HCEC 1CT (cell line): Measurements from ENCODE around the gene CELF4.

Experiments used
- DNase-seq: peaks from one replicate; pipeline ENCODE4 v3.0.0-alpha.2; 2017

CELF4 gene

DNA sequence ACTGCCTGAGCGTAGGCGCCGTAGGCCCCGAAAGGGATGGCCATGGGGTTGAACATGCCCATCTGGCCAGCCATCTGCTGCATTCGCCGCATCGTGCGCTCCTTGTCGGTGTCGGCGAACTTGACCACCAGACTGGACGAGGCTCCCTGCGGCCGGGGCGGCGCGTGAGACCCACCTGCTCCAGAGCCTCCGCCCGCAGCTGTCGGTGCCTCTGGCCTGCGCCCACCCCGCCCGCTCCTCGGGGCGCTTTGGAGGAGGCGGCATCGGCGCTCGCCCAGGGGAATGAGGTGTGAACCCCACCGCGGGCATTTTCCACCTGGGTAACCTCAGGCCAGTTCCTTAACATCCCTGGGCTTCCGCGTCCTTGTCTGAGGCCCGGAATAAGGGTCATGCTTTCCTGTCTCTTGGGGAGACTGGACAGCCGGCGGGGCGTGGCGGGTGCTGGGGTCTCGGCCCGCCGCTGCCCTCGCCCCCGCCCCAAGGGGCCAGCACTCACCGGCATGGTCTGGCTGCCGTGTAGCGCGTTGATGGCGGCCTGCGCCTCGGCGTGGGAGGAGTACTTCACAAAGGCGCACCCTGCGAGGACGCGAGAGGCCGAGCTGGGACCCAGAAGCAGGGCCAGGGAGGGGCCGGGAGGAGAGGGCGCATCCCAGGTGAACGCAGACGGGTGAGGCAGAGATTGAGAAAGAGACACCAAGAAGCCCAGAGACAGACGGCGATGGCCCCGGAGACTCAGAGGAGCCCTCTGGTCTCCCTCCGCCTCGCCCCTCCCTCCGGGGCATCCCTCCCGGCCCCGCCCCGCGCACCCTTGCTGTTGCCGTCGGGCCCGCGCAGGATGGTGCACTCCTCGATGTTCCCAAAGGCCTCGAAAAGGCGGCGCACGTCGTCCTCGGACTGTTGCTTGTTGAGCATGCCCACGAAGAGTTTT, 291.0 kb downstream of the CELF4 start:
- no peak for DNase-seq

- DNase-seq, result no peak
These were observed 292.8 kb downstream of the CELF4 start for GRCh38 chr18:37272841-37273240.

GRCh38 chr18:37272226-37272625, 293.4 kb downstream of the CELF4 start:
- no peak for DNase-seq

GRCh38 chr18:37270666-37271052, 294.9 kb downstream of the CELF4 start:
- DNase-seq, result no peak

DNA sequence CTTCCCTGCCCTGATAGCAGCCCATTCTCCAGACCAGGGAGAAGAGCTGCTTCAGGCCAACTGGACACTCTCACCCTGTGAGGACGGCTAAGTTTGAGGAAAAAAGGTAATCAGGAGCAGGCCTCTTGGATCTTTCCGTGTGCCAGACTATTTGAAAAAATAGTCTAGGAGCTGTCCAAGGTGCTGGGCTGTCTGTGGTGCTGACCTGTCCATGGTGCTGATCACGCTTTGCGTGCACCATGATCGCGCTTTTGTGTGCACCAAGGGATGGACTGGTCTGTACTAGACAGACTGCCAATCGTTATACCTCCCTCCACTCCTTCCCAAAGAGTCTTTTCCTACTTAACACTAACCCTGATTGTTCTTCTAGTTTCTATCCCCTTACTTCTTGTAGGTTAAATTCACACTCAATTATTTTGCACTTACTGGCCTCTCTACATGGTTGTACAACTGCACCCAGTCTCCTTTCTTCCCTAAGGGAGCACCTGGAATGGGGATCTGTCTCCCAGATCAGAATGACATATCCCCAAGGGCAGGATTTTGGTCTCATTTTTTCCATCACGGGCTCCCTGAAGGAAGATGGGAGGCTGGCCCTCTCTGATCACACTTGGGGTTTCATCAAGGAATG, 295.4 kb downstream of the CELF4 start:
- DNase-seq, result no peak

DNA sequence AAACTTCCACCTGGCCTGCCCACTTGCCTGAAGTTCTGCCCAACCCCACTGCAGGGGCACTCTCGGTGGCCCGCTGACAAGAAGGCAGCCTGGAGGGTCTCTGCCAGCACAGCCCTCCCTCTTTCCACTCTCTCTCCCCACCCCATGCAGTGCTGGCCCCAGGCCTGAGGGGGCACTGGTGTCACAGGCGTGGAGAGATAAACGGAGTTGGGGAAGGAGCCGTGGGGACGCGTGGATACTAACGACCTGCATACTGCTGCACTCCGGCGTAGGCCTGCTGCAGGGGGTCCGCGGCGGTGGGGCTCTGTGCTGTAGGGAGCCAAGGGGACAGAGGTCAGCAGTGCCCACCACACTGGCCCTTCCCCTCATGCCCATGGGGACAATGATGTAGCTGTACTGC, 299.3 kb downstream of the CELF4 start:
- no peak for DNase-seq

DNA sequence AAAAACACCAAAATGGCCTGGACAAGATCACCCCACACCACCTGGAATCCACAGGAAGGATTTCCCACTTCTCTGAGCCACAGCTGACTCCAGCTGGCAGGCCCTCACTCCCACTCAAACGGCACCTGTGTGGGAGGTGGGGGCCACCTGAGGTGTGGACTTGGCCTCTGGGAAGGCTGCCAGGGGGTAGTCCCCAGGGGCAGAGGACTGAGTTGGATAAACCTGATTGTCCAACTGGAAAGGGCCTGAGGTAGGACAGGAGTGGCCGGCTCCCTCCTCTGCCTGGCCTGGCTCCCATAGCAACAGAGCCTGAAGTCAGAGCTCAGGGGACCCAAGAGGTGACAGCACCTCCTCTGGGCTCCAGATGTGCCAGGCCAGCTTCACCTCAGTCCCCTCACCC, 300.2 kb downstream of the CELF4 start:
- no peak for DNase-seq

GRCh38 chr18:37264956-37265355, 300.6 kb downstream of the CELF4 start:
- no peak for DNase-seq

GRCh38 chr18:37261988-37262387, 303.6 kb downstream of the CELF4 start:
- no peak for DNase-seq

- no peak for DNase-seq
These were observed 304.3 kb downstream of the CELF4 start for GRCh38 chr18:37261246-37261840.

GRCh38 chr18:37260367-37261093, 305.1 kb downstream of the CELF4 start:
- DNase-seq, result no peak

- DNase-seq, result no peak
These were observed 305.9 kb downstream of the CELF4 start for GRCh38 chr18:37259711-37260110.

- no peak for DNase-seq
These were observed 306.8 kb downstream of the CELF4 start for GRCh38 chr18:37258819-37259218.

DNA sequence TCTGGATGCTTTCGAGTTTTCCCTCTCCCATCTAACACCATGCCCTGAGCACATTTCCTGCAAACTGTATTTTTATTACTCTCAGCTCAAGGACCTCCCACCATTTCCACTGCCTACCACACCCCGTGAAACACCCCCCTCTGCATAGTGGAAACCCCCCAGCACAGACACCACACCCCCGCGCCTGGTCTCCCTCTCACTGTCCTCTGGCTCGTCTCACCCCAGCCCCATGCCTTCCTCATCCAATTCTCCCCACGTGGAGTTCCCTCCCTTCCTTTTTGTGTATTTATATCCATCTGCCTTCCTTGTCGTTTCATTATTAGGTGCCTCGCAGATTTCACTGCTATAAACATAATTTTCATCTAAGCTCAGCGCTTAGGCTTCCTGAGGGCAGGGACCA, 307.5 kb downstream of the CELF4 start:
- DNase-seq, result no peak

DNA sequence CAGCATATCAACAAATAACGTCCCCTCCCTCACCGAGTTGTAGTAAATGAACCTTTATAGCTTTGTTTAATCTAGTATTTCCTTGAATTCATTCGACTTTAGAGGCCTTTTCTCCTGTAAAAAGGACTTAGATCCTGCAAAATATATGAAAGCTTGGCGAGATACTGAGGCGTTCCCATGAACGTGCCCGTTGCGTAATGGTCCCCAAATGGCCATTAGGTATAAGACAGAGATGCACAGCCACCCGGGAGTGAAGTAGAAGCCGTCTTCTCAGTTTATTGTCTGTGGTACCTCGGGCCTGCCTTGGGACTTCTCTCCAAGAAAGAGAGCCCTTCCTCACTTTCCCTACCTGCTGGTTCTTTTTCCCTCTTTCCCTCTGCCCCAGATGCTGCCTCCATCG, 310.6 kb downstream of the CELF4 start:
- DNase-seq, result no peak

DNA sequence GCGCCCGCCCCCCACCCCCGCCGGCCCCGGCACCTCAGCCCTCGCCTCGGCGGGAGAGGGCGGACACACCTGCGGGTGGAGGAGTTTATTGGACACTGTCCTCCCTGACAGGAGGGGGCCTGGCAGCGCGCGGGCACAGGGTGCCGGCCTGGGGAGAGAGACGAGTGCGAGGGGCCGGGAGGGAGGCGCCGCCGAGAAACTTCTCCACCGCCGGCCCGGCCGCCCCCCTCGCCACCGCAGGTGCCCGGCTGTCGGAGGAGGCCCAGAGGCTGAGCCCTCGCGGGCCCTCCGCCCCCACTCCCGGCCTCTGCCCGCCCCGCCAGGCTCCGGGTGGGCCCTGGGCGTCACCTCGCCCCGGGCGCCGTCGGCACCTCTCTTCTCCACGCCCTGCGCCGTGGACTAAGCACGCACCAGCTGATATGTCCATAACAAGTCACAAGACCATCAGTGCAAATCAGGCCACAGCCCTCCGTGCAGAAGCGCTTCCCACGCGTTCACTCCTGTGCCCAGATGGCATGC, 311.3 kb downstream of the CELF4 start:
- no peak for DNase-seq

DNA sequence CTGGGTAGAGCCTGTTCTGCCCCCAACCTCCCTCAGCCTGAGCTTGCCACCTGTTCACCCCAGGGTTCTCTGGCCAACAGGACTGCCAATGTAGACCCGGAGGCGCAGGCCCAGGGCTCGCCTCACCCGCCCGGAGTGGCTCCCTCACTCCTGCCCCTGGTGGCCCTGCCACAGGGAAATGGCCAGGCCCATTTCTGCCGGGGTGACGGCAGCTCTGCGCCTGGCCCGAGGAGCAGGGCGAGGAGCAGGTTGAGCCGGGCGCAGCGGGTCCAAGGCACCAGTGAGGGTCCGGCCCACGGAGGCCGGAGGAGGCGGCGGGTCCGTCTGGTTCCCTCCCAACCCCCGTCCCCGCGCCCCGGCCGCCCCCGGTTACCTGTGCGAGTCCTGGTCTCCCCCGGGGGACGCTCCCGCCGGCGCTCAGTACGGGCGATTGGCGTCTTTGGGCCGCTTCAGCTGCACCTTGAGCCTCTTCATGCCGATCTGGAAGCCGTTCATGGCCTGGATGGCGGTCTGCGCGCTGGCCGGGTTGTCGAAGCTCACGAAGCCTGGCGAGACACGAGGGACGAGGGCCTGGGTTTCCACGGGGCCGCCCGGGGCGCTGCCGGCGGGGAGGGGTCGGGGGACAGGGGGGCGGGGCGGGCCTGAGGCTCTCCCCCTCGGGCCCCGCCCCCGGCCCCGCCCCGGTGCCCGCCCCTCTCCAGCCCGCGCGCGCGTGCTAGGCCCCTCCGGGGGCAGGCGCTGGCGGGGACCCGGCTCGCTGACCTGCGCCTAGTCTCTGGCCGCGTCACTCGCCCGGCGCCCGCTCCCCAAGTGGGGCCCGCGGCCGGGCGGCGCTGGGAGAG, 312.0 kb downstream of the CELF4 start:
- DNase-seq, result no peak

DNA sequence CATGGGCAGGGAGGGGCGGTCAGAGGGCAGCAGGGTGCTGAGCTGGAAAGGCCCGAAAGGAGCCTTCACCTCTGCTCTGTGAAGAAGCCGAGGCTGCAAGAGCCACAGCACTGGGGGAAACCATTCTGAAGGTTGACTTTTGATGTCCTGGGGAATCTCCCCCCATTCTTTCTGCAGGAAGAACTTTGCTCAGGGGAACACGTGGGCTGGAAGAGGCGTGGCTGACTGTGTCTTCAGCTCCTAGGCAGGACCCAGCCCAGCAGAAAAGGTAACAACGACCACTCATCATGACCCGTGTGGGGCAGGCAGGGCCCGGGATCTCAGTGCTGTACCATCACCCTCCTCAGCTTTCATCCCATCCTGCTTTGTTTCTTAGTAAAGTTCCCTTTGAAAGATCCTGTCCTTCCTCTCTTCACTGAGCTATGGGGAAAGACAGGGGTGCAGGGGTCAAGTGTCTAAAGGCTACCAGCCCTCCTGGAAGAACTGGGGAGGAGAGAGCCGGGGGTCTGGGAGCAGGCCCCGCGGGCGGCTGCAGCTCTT, 312.7 kb downstream of the CELF4 start:
- no peak for DNase-seq

DNA sequence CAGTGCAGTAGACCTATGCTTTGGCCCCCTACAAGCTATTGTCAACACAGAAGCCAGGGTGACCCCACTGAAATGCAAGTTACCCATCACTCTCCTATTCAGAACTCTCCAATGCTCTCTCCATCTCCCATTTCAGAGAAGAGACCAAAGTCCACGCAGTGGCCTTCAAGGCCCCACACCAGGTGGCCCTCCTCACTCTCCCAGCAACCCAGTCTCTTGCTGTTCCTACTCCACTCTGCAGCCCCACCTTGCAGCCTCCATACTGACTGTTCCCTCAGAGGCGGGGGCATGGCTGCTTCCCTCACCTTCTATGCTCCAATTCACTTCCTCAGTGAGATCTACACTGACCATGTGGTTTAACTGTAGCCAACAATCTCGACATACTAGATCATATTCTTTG, 313.3 kb downstream of the CELF4 start:
- no peak for DNase-seq

DNA sequence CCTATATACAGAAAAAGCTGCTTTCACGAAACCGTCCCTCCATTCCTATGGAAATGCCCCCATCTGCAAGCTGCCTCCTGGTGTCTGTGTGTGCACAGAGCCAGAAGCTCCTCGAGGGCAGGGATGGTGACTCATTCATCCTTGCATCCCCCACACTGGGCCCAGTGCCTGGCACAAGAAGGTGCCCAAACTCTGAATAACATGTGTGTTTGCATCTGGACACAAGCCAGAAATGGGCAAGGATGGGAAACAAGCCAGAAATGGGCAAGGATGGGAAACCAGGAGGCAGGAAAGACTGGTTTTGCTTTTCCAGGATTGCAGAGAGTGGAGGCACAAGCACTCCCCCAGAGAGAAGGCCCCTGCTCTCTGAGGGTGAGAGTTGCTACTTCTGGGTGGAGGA, 313.9 kb downstream of the CELF4 start:
- no peak for DNase-seq

GRCh38 chr18:37249895-37250618, 315.5 kb downstream of the CELF4 start:
- no peak for DNase-seq
